NCI-H146 treated with DMSO at 0.1 percent for 48 hours (cell line): ENCODE results near the gene ANO1.

ENCODE experiments used
- DNase-seq: peaks from one replicate; lab custom pipeline; 2025; ENCODE audit not compliant: unreplicated experiment; lab: John Stamatoyannopoulos, UW

ANO1 gene

GRCh38 chr11:70072861-70073755 lies 5.0 kb upstream of the ANO1 start:
- DNase-seq: no peak

GRCh38 chr11:70073871-70074371 lies 4.2 kb upstream of the ANO1 start:
- no peak for DNase-seq

- no peak for DNase-seq
These were observed 3.4 kb upstream of the ANO1 start for GRCh38 chr11:70074746-70075145.

- no peak for DNase-seq
These were observed 2.3 kb upstream of the ANO1 start for GRCh38 chr11:70075836-70076235.

DNA sequence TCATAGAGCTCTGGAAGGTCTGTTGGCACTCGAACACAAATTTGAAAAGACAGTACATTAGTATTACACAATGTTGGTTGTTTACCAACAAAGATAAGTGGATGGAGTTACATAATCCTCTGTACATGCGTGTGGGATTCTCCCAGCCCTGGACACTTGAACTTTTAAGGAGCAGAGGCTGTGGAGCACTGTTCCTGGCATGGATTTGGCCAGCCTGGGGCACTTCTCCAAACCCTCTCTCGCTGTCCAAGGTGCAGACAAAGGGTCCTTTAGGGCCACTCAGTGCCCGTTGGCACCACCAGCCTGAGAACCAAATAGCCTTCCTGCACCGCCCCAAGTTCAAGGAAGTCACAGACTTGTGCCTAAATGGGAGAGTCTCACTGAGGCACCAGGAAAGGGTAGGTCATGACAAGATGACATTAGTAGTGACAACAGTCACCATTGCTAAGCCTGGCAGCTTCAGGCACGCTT lies 1.6 kb upstream of the ANO1 start:
- no peak for DNase-seq

- DNase-seq: no peak
These were observed 564 bp upstream of the ANO1 start for GRCh38 chr11:70077411-70078094.

- DNase-seq: no peak
These were observed 882 bp downstream of the ANO1 start for GRCh38 chr11:70078781-70079616.

DNA sequence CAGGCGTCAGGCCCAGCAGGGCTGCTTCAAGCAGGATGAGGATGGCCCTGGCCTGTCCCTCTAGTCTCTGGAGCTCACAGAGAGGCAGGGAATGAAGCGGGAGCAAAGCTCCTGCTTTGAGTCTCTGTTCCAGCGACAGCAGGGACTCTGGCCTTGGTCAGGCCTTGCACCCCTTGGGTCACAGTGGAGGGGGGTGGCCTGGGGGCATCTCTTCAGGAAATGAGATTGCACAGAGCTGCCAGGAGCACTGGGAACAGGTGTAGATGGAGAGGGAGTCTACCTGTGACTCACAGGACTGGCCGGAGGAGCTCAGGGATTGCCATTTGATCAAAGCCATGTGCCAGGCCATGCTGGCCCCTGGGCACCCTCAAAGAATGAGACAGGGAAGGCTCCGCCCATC lies 1.6 kb downstream of the ANO1 start:
- DNase-seq: no peak

- no peak for DNase-seq
These were observed 2.6 kb downstream of the ANO1 start for GRCh38 chr11:70080763-70081162.

DNA sequence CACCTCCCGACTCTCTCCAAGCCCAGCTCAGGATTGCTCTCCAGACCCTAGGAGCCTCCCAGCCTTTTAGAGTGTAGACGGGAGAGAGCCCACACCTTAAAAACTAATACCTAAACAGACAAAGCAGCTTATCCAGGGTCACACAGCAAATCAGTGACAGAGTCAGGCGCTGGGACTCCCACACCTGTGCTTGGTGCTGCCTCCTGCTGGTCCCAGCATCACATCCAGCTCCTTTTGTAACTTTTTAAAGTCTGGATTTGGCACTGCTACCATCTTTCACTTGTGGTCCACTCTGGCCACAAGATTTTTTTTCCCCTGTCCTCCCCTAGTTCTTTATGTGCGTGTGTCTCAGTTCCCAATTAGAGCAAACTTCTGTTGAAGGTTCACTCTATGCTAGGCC lies 4.7 kb downstream of the ANO1 start:
- no peak for DNase-seq

GRCh38 chr11:70084046-70084984 lies 6.2 kb downstream of the ANO1 start:
- DNase-seq: no peak

DNA sequence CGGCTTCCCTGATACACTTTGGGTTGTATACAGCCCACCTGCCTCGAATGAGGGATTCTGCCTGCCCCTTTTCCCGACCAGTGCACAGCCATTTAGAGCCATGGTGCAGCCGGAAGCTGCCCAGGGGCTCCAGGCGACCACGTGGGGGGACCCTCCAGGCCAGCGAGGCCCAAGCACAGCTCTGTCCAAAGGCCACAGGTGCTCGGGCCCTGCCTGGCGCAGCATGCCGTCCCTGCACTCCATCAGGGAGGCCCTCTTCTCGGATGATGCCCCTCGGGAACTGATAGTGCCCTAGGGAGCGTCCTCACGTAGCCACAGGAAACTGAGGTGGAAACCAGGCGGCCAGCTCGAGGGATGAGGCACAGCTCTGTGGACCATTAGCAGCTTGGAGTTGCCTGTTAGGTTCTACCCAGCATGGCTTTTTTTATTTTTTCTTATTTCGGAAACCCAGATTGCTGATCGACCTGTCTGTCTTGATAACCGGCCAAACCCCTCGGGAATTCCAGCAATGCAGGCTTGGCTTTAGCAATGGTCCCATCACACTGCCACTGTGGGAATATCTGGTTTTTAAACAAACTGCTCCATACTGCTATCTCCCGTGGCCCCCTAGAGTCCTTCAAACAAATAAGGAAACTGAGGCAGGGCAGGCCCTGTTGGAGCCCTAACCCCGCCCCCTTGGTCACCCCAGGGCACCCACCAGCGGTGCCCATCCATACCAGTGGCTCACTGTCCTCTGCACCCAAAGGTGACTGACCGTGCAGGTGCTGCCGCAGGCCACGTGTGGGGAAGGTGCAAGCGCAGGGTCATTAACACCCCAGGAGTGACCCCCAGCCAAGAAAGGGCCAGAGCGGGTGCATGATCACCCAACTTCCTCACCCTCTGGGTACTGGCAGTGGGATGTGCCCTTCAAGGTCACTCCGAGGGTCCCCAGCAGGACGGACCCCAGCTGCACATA lies 8.0 kb downstream of the ANO1 start:
- DNase-seq: no peak

GRCh38 chr11:70087446-70088167 lies 9.5 kb downstream of the ANO1 start:
- DNase-seq: no peak

DNA sequence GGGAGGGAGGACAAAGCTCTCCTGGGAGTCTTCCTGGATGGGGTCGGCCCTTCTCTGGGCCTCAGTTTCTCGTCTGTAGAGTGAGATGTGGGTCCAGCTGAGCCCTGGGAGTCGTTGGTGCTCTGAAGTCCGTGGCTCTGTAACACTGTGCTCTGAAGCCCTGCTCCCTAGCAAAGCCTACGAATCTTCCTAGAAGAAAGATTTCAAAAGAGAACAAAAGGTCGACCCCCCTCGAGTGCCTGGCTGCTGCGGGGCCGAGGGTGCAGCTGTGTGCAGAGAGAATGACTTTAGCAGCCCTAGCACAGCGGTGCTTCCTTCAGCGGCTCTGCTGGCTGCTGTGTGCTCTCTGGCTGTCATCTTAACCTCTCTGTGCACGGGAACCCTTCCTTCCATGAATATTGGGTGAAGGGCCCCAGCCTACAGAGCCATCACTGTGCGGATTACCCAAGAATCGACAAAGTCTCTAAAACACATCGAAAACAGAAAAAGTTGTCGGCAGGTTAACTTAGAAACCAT lies 10.7 kb downstream of the ANO1 start:
- DNase-seq: no peak

- no peak for DNase-seq
These were observed 11.5 kb downstream of the ANO1 start for GRCh38 chr11:70089631-70090030.

GRCh38 chr11:70090961-70091381 lies 12.9 kb downstream of the ANO1 start:
- DNase-seq: no peak

DNA sequence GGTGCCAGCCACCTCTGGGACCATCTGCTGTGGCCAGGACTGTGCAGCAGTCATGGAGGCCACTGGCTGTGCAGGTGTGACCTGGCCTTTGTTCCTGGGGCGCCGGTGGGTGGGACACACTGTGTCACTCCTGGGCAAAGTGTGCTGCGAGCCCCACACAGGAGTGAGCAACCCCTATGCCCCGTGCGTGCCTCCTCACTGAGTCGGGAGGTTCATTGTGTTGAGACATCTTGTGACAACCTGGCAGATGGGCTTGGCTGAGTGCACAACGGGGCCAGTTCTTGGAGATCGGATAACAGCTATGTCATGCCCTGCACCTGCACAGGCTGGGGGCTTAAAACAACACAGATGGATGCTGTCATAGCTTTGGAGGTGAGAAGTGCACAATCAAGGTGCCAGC lies 13.5 kb downstream of the ANO1 start:
- no peak for DNase-seq
